ENCODE data around the gene ELP1. TPM values are rescaled to one million over a fixed set of nuclear protein-coding genes. Genes with fewer than 3 reads are reported as not detected.
"Not testable (repeated sequence)": the region's sequence is repeated elsewhere in the genome, so short reads cannot be mapped to it uniquely, and the experiment has no call there.

Gene ELP1
- total and polyA plus RNA-seq, 7 experiments from 2014 or later: 13.7 to 41.4 (median 25.1) TPM

GRCh38 chr9:108854094-108854493, 79.8 kb downstream of the ELP1 start:
- H3K9me3 Mint-ChIP-seq: no peaks in the 10 kb centered on the region
- no peak overlapping the region for H3K27ac ChIP-seq (ENCODE audit: low read depth, low read length)
- H3K4me3 Mint-ChIP-seq: no peak overlapping the region
- ChIA-PET CTCF (no interaction called here), POLR2A (no interaction called here)
- H3K27me3 ChIP-seq (ENCODE audit: control insufficient read depth in 2 of 2, insufficient read depth in 2 of 2, low read length in 2 of 2): no peaks in the 10 kb centered on the region
- ATAC-seq (no peak), DNase-seq (no peak)
- peaks cover 0 to 1% (median 0%) of the 10 kb centered on the region in 7 donors for H3K4me1 Mint-ChIP-seq
- H3K27ac Mint-ChIP-seq: no peak overlapping the region
- H3K9me3 ChIP-seq (ENCODE audit: control insufficient read depth in 2 of 3, low read length in 3 of 3): no peaks in the 10 kb centered on the region
- peaks cover 4 to 9% (median 6%) of the 10 kb centered on the region in 5 donors for H3K27me3 Mint-ChIP-seq
- no peak overlapping the region for H3K4me3 ChIP-seq (ENCODE audit: low read length)
- H3K36me3 Mint-ChIP-seq: no peaks in the 10 kb centered on the region
- no peaks in the 10 kb centered on the region for H3K4me1 ChIP-seq (ENCODE audit: control insufficient read depth in 2 of 2, insufficient read depth in 2 of 2, low read length in 2 of 2)
- H3K36me3 ChIP-seq (ENCODE audit: control insufficient read depth in 2 of 3, insufficient read depth in 3 of 3, low read length in 3 of 3): no peaks in the 10 kb centered on the region
- intact Hi-C loops (cut with micrococcal nuclease): loop anchor here in 1 of 2 donors (5.0 kb wide), 1 partner anchor 98 kb away; no protein-coding TSS in a partner anchor

GRCh38 chr9:108852079-108852478, 81.8 kb downstream of the ELP1 start:
- H3K27me3 ChIP-seq (ENCODE audit: control insufficient read depth in 2 of 2, insufficient read depth in 2 of 2, low read length in 2 of 2): no peaks in the 10 kb centered on the region
- H3K27ac ChIP-seq (ENCODE audit: low read depth, low read length): no peak overlapping the region
- H3K36me3 Mint-ChIP-seq: no peaks in the 10 kb centered on the region
- ATAC-seq (no peak), DNase-seq (no peak)
- intact Hi-C loops (cut with micrococcal nuclease): loop anchor here in 1 of 2 donors (5.0 kb wide), 1 partner anchor 100 kb away; no protein-coding TSS in a partner anchor
- H3K27ac Mint-ChIP-seq: no peak overlapping the region
- H3K4me1 ChIP-seq (ENCODE audit: control insufficient read depth in 2 of 2, insufficient read depth in 2 of 2, low read length in 2 of 2): no peaks in the 10 kb centered on the region
- ChIA-PET CTCF (no interaction called here), POLR2A (no interaction called here)
- H3K9me3 ChIP-seq (ENCODE audit: control insufficient read depth in 2 of 3, low read length in 3 of 3): no peaks in the 10 kb centered on the region
- H3K27me3 Mint-ChIP-seq: peaks cover 0 to 8% (median 6%) of the 10 kb centered on the region in 5 donors
- H3K4me1 Mint-ChIP-seq: peaks cover 0 to 1% (median 0%) of the 10 kb centered on the region in 7 donors
- H3K36me3 ChIP-seq (ENCODE audit: control insufficient read depth in 2 of 3, insufficient read depth in 3 of 3, low read length in 3 of 3): no peaks in the 10 kb centered on the region
- no peak overlapping the region for H3K4me3 ChIP-seq (ENCODE audit: low read length)
- H3K9me3 Mint-ChIP-seq: no peaks in the 10 kb centered on the region
- no peak overlapping the region for H3K4me3 Mint-ChIP-seq

GRCh38 chr9:108851138-108851537, 82.8 kb downstream of the ELP1 start:
- POLR2A ChIA-PET: no interaction called here
- intact Hi-C loops (cut with micrococcal nuclease): loop anchor here in 1 of 2 donors (5.0 kb wide), 1 partner anchor 101 kb away; no protein-coding TSS in a partner anchor
- Mint-ChIP-seq H3K27ac (no peak overlapping the region), H3K36me3 (no peaks in the 10 kb centered on the region), H3K27me3 (peaks cover 0 to 8% (median 6%) of the 10 kb centered on the region in 5 donors), H3K4me3 (no peak overlapping the region), H3K4me1 (peaks cover 0 to 1% (median 0%) of the 10 kb centered on the region in 7 donors), H3K9me3 (no peaks in the 10 kb centered on the region)
- Histone ChIP-seq H3K27me3 (ENCODE audit: control insufficient read depth in 2 of 2, insufficient read depth in 2 of 2, low read length in 2 of 2) (no peaks in the 10 kb centered on the region), H3K9me3 (ENCODE audit: control insufficient read depth in 2 of 3, low read length in 3 of 3) (no peaks in the 10 kb centered on the region), H3K4me3 (ENCODE audit: low read length) (no peak overlapping the region), H3K36me3 (ENCODE audit: control insufficient read depth in 2 of 3, insufficient read depth in 3 of 3, low read length in 3 of 3) (no peaks in the 10 kb centered on the region), H3K27ac (ENCODE audit: low read depth, low read length) (no peak overlapping the region), H3K4me1 (ENCODE audit: control insufficient read depth in 2 of 2, insufficient read depth in 2 of 2, low read length in 2 of 2) (no peaks in the 10 kb centered on the region)
- no peak for DNase-seq
- CTCF ChIA-PET: no interaction called here
- ATAC-seq: no peak

GRCh38 chr9:108850293-108850897, 83.5 kb downstream of the ELP1 start:
- no peak overlapping the region for H3K27ac ChIP-seq (ENCODE audit: low read depth, low read length)
- H3K4me1 ChIP-seq (ENCODE audit: control insufficient read depth in 2 of 2, insufficient read depth in 2 of 2, low read length in 2 of 2): no peaks in the 10 kb centered on the region
- intact Hi-C loops (cut with micrococcal nuclease): loop anchor here in 1 of 2 donors (5.0 kb wide), 1 partner anchor 102 kb away; no protein-coding TSS in a partner anchor
- DNase-seq: no peak
- no peak overlapping the region for H3K27ac Mint-ChIP-seq
- no peak for ATAC-seq
- H3K4me1 Mint-ChIP-seq: peaks cover 0 to 1% (median 0%) of the 10 kb centered on the region in 7 donors
- no peak overlapping the region for H3K4me3 Mint-ChIP-seq
- H3K36me3 ChIP-seq (ENCODE audit: control insufficient read depth in 2 of 3, insufficient read depth in 3 of 3, low read length in 3 of 3): no peaks in the 10 kb centered on the region
- H3K27me3 Mint-ChIP-seq: peaks cover 0 to 8% (median 6%) of the 10 kb centered on the region in 5 donors
- H3K4me3 ChIP-seq (ENCODE audit: low read length): no peak overlapping the region
- H3K36me3 Mint-ChIP-seq: no peaks in the 10 kb centered on the region
- ChIA-PET CTCF (no interaction called here), POLR2A (no interaction called here)
- no peaks in the 10 kb centered on the region for H3K27me3 ChIP-seq (ENCODE audit: control insufficient read depth in 2 of 2, insufficient read depth in 2 of 2, low read length in 2 of 2)
- H3K9me3 Mint-ChIP-seq: no peaks in the 10 kb centered on the region
- no peaks in the 10 kb centered on the region for H3K9me3 ChIP-seq (ENCODE audit: control insufficient read depth in 2 of 3, low read length in 3 of 3)

- H3K36me3 Mint-ChIP-seq; DNase-seq; H3K4me3 Mint-ChIP-seq; POLR2A ChIA-PET; H3K4me1 ChIP-seq (ENCODE audit: control insufficient read depth in 2 of 2, insufficient read depth in 2 of 2, low read length in 2 of 2); H3K36me3 ChIP-seq (ENCODE audit: control insufficient read depth in 2 of 3, insufficient read depth in 3 of 3, low read length in 3 of 3); H3K9me3 Mint-ChIP-seq; H3K27ac Mint-ChIP-seq; H3K27me3 Mint-ChIP-seq; ATAC-seq; H3K27ac ChIP-seq (ENCODE audit: low read depth, low read length); H3K4me1 Mint-ChIP-seq; intact Hi-C loops (cut with micrococcal nuclease); CTCF ChIA-PET; H3K9me3 ChIP-seq (ENCODE audit: control insufficient read depth in 2 of 3, low read length in 3 of 3); H3K27me3 ChIP-seq (ENCODE audit: control insufficient read depth in 2 of 2, insufficient read depth in 2 of 2, low read length in 2 of 2); H3K4me3 ChIP-seq (ENCODE audit: low read length): not testable (repeated sequence)
Observed at GRCh38 chr9:108848296-108848695, 85.6 kb downstream of the ELP1 start.

GRCh38 chr9:108845947-108846346, 88.0 kb downstream of the ELP1 start:
- CTCF ChIA-PET: no interaction called here
- H3K4me1 ChIP-seq (ENCODE audit: control insufficient read depth in 2 of 2, insufficient read depth in 2 of 2, low read length in 2 of 2): no peaks in the 10 kb centered on the region
- Mint-ChIP-seq H3K36me3 (no peaks in the 10 kb centered on the region), H3K27ac (no peak overlapping the region), H3K27me3 (peaks cover 0 to 2% (median 0%) of the 10 kb centered on the region in 5 donors), H3K4me3 (no peak overlapping the region), H3K4me1 (peaks cover 10 to 15% (median 10%) of the 10 kb centered on the region in 7 donors), H3K9me3 (no peaks in the 10 kb centered on the region)
- H3K9me3 ChIP-seq (ENCODE audit: control insufficient read depth in 2 of 3, low read length in 3 of 3): no peaks in the 10 kb centered on the region
- no peaks in the 10 kb centered on the region for H3K36me3 ChIP-seq (ENCODE audit: control insufficient read depth in 2 of 3, insufficient read depth in 3 of 3, low read length in 3 of 3)
- POLR2A ChIA-PET: no interaction called here
- no peaks in the 10 kb centered on the region for H3K27me3 ChIP-seq (ENCODE audit: control insufficient read depth in 2 of 2, insufficient read depth in 2 of 2, low read length in 2 of 2)
- no peak overlapping the region for H3K4me3 ChIP-seq (ENCODE audit: low read length)
- H3K27ac ChIP-seq (ENCODE audit: low read depth, low read length): no peak overlapping the region
- intact Hi-C loops (cut with micrococcal nuclease): no loop called here
- ATAC-seq: no peak
- no peak for DNase-seq

- intact Hi-C loops (cut with micrococcal nuclease): no loop called here
- Histone ChIP-seq H3K9me3 (ENCODE audit: control insufficient read depth in 2 of 3, low read length in 3 of 3) (no peaks in the 10 kb centered on the region), H3K36me3 (ENCODE audit: control insufficient read depth in 2 of 3, insufficient read depth in 3 of 3, low read length in 3 of 3) (no peaks in the 10 kb centered on the region), H3K27me3 (ENCODE audit: control insufficient read depth in 2 of 2, insufficient read depth in 2 of 2, low read length in 2 of 2) (no peaks in the 10 kb centered on the region), H3K4me1 (ENCODE audit: control insufficient read depth in 2 of 2, insufficient read depth in 2 of 2, low read length in 2 of 2) (no peaks in the 10 kb centered on the region), H3K27ac (ENCODE audit: low read depth, low read length) (no peak overlapping the region), H3K4me3 (ENCODE audit: low read length) (no peak overlapping the region)
- no peak for ATAC-seq
- no peak overlapping the region for H3K4me3 Mint-ChIP-seq
- ChIA-PET CTCF (no interaction called here), POLR2A (no interaction called here)
- no peaks in the 10 kb centered on the region for H3K9me3 Mint-ChIP-seq
- H3K27me3 Mint-ChIP-seq: peaks cover 0 to 2% (median 0%) of the 10 kb centered on the region in 5 donors
- peaks cover 10 to 15% (median 10%) of the 10 kb centered on the region in 7 donors for H3K4me1 Mint-ChIP-seq
- no peak for DNase-seq
- H3K27ac Mint-ChIP-seq: no peak overlapping the region
- no peaks in the 10 kb centered on the region for H3K36me3 Mint-ChIP-seq
Observed at GRCh38 chr9:108845507-108845906, 88.4 kb downstream of the ELP1 start.
